ENCODE results near the gene SMTN.

SMTN gene

DNA sequence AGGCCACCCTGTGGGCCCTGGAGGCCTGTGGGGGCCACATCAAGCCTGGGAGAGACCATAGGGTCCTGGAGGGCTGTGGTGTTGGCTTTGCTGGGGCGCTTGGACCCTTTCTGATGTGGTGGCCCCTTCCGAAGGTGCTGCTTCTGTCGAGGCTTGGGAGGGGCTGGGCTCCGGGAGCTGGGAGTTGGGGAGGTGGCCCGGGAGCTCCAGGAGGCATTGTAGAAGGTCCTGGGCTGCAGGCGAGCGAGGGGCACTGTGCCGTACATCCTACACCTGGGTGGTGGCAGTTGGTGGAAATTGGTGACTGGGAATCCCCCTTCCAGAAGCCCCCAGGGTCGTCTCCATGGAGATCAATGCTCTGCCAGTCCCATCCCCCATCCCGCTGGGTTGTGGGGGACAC, 56.6 kb downstream of the SMTN start:
- peaks cover 5% of the 10 kb centered on the region; the same call in 1 of the 2 replicates for H3K36me3 ChIP-seq (ENCODE audit: insufficient read depth, low read length)
- no peaks in the 10 kb centered on the region for H4K20me1 ChIP-seq (ENCODE audit: insufficient read depth, low read length)
- H2AFZ ChIP-seq (ENCODE audit: low read length) = no peak overlapping the region
- H3K27ac ChIP-seq (ENCODE audit: low read depth, low read length, poor library complexity, severe bottlenecking) = no peak overlapping the region
- H3K79me2 ChIP-seq (ENCODE audit: insufficient read depth, low read length) = no peaks in the 10 kb centered on the region
- H3K4me1 ChIP-seq (ENCODE audit: insufficient read depth, low read length, severe bottlenecking) = no peaks in the 10 kb centered on the region
- no peak overlapping the region for H3K9ac ChIP-seq (ENCODE audit: low read length)
- H3K27me3 ChIP-seq (ENCODE audit: insufficient read depth, low read length) = no peaks in the 10 kb centered on the region
- H3K9me2 ChIP-seq (ENCODE audit: low read depth, low read length) = no peaks in the 10 kb centered on the region
- H3K4me3 ChIP-seq (ENCODE audit: low read depth, low read length, poor library complexity, severe bottlenecking) = no peak overlapping the region
- TF ChIP-seq, protein P1, sequence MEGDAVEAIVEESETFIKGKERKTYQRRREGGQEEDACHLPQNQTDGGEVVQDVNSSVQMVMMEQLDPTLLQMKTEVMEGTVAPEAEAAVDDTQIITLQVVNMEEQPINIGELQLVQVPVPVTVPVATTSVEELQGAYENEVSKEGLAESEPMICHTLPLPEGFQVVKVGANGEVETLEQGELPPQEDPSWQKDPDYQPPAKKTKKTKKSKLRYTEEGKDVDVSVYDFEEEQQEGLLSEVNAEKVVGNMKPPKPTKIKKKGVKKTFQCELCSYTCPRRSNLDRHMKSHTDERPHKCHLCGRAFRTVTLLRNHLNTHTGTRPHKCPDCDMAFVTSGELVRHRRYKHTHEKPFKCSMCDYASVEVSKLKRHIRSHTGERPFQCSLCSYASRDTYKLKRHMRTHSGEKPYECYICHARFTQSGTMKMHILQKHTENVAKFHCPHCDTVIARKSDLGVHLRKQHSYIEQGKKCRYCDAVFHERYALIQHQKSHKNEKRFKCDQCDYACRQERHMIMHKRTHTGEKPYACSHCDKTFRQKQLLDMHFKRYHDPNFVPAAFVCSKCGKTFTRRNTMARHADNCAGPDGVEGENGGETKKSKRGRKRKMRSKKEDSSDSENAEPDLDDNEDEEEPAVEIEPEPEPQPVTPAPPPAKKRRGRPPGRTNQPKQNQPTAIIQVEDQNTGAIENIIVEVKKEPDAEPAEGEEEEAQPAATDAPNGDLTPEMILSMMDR (IDR thresholded peaks at IDR 0.05; ENCODE audit: low read length) = no peak
- TF ChIP-seq EZH2 (IDR thresholded peaks at IDR 0.05; ENCODE audit: borderline replicate concordance, low read length) = no peak
- H3F3A ChIP-seq (ENCODE audit: insufficient read depth, low read length) = no peaks in the 10 kb centered on the region
- no peaks in the 10 kb centered on the region for H3K9me3 ChIP-seq (ENCODE audit: low read length)
- no peak overlapping the region for H3K4me2 ChIP-seq (ENCODE audit: low read length)

DNA sequence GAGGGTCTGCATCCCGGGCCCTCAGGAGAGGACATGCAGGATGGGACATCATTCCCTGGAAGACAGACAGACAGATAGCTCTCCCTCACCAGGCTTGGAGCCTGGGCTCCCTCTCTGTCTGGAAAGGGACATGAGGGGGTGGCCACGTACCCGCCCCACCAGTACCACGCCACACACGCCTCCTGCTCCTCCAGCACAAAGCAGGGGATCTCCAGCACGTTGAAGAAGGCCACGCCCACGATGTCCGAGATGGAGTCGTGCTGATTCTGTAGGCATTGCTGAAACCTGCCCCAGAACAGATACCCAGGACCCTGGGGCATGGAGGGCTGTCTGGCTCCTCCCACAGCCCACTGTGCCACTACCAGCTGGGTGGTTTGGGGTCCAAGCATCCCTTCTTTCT, 57.0 kb downstream of the SMTN start:
- Histone ChIP-seq H3K4me1 (ENCODE audit: insufficient read depth, low read length, severe bottlenecking) (no peaks in the 10 kb centered on the region), H3K9me3 (ENCODE audit: low read length) (no peaks in the 10 kb centered on the region), H3K79me2 (ENCODE audit: insufficient read depth, low read length) (no peaks in the 10 kb centered on the region), H3K9me2 (ENCODE audit: low read depth, low read length) (no peaks in the 10 kb centered on the region), H3K4me3 (ENCODE audit: low read depth, low read length, poor library complexity, severe bottlenecking) (no peak overlapping the region), H2AFZ (ENCODE audit: low read length) (no peak overlapping the region), H3K27me3 (ENCODE audit: insufficient read depth, low read length) (no peaks in the 10 kb centered on the region), H3F3A (ENCODE audit: insufficient read depth, low read length) (no peaks in the 10 kb centered on the region), H3K27ac (ENCODE audit: low read depth, low read length, poor library complexity, severe bottlenecking) (no peak overlapping the region), H3K4me2 (ENCODE audit: low read length) (no peak overlapping the region), H3K36me3 (ENCODE audit: insufficient read depth, low read length) (peaks cover 4% of the 10 kb centered on the region; the same call in 1 of the 2 replicates), H4K20me1 (ENCODE audit: insufficient read depth, low read length) (no peaks in the 10 kb centered on the region), H3K9ac (ENCODE audit: low read length) (no peak overlapping the region)
- TF ChIP-seq, protein P1 (IDR thresholded peaks at IDR 0.05; ENCODE audit: low read length) = no peak
- TF ChIP-seq EZH2 (IDR thresholded peaks at IDR 0.05; ENCODE audit: borderline replicate concordance, low read length) = no peak

- no peak overlapping the region for H3K9ac ChIP-seq (ENCODE audit: low read length)
- no peak for TF ChIP-seq EZH2 (IDR thresholded peaks at IDR 0.05; ENCODE audit: borderline replicate concordance, low read length)
- TF ChIP-seq, protein P1 (IDR thresholded peaks at IDR 0.05; ENCODE audit: low read length) = no peak
- no peaks in the 10 kb centered on the region for H3K9me3 ChIP-seq (ENCODE audit: low read length)
- no peaks in the 10 kb centered on the region for H3F3A ChIP-seq (ENCODE audit: insufficient read depth, low read length)
- no peaks in the 10 kb centered on the region for H3K36me3 ChIP-seq (ENCODE audit: insufficient read depth, low read length)
- no peak overlapping the region for H2AFZ ChIP-seq (ENCODE audit: low read length)
- no peak overlapping the region for H3K27ac ChIP-seq (ENCODE audit: low read depth, low read length, poor library complexity, severe bottlenecking)
- no peak overlapping the region for H3K4me2 ChIP-seq (ENCODE audit: low read length)
- no peak overlapping the region for H3K4me3 ChIP-seq (ENCODE audit: low read depth, low read length, poor library complexity, severe bottlenecking)
- H3K4me1 ChIP-seq (ENCODE audit: insufficient read depth, low read length, severe bottlenecking) = no peaks in the 10 kb centered on the region
- H4K20me1 ChIP-seq (ENCODE audit: insufficient read depth, low read length) = no peaks in the 10 kb centered on the region
- H3K9me2 ChIP-seq (ENCODE audit: low read depth, low read length) = no peaks in the 10 kb centered on the region
- H3K27me3 ChIP-seq (ENCODE audit: insufficient read depth, low read length) = no peaks in the 10 kb centered on the region
- no peaks in the 10 kb centered on the region for H3K79me2 ChIP-seq (ENCODE audit: insufficient read depth, low read length)
These were observed 57.9 kb downstream of the SMTN start for GRCh38 chr22:31139066-31139465.
